PC-3 (cell line): ENCODE results near the gene RDX.

ENCODE experiments used
- CTCF ChIP-seq: fragments of 300-600 bp; sonication (generic); conservative IDR thresholded peaks from 2 replicates; pipeline ENCODE4 v1.5.1; 2017; ENCODE audit warnings: antibody characterized with exemption, low read depth, mild to moderate bottlenecking, low read length
- EZH2 ChIP-seq: fragments of 300-600 bp; sonication (generic); IDR thresholded peaks from one replicate; pipeline ENCODE4 v1.6.1; 2017; ENCODE audit warnings: antibody characterized with exemption, mild to moderate bottlenecking, low read length; ENCODE audit not compliant: unreplicated experiment
- EZH2phosphoT487 ChIP-seq: fragments of 300-600 bp; sonication (generic); IDR thresholded peaks from 2 replicates; pipeline ENCODE4 v1.6.1; 2018; ENCODE audit warnings: mild to moderate bottlenecking, antibody characterized with exemption, low read length, borderline replicate concordance

- TF ChIP-seq CTCF = no peak
- TF ChIP-seq EZH2 = no peak
- TF ChIP-seq EZH2phosphoT487 = no peak
Observed at GRCh38 chr11:110338684-110339083, 42.3 kb upstream of the RDX start.
